ENCODE data around the gene MTSS2. TPM values are rescaled to one million over a fixed set of nuclear protein-coding genes. Genes with fewer than 3 reads are reported as not detected.

MTSS2 gene
- total and polyA plus RNA-seq, 2 donors from 2014 or later: 19.2 to 33.0 TPM

DNA sequence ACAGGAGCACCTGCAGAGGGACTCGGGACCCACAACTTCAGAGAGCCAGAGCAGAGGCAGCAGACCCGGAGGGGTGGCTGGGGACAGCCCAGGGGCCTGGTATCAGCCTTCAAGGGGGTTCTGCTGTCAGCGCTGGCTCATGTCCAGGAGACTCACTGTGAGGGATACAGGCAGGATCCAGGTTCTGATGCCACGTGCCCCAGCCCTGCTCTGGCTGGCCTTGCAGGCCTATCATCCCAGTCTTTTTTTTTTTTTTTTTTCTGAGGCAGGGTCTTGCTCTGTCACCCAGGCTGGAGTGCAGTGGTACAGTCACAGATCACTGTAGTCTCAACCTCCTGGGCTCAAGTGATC lies 9.0 kb upstream of the MTSS2 start:
- FAIRE-seq (no peak), DNase-seq (no peak)
- TF ChIP-seq, protein P1, sequence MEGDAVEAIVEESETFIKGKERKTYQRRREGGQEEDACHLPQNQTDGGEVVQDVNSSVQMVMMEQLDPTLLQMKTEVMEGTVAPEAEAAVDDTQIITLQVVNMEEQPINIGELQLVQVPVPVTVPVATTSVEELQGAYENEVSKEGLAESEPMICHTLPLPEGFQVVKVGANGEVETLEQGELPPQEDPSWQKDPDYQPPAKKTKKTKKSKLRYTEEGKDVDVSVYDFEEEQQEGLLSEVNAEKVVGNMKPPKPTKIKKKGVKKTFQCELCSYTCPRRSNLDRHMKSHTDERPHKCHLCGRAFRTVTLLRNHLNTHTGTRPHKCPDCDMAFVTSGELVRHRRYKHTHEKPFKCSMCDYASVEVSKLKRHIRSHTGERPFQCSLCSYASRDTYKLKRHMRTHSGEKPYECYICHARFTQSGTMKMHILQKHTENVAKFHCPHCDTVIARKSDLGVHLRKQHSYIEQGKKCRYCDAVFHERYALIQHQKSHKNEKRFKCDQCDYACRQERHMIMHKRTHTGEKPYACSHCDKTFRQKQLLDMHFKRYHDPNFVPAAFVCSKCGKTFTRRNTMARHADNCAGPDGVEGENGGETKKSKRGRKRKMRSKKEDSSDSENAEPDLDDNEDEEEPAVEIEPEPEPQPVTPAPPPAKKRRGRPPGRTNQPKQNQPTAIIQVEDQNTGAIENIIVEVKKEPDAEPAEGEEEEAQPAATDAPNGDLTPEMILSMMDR (IDR thresholded peaks at IDR 0.05; ENCODE audit: borderline replicate concordance, extremely low read depth, insufficient read depth): no peak
- no peaks in the 10 kb centered on the region for H3K9me3 ChIP-seq (ENCODE audit: control insufficient read depth in 2 of 3, insufficient read depth in 1 of 3, low read length in 3 of 3)
- H3K27me3 ChIP-seq (ENCODE audit: control insufficient read depth, insufficient read depth, low read length): no peaks in the 10 kb centered on the region
- H3K36me3 ChIP-seq (ENCODE audit: control insufficient read depth in 2 of 3, insufficient read depth in 3 of 3, low read length in 3 of 3): no peaks in the 10 kb centered on the region
- H3K4me3 ChIP-seq (ENCODE audit: low read length in 3 of 3): no peak overlapping the region
- peaks cover 0 to 57% (median 28%) of the 10 kb centered on the region in 3 donors for H3K4me1 ChIP-seq (ENCODE audit: control insufficient read depth in 2 of 3, insufficient read depth in 2 of 3, low read depth in 1 of 3, low read length in 3 of 3)
- intact Hi-C loops (cut with DNase I): no loop called here
- H3K27ac ChIP-seq (ENCODE audit: low read depth in 2 of 2, low read length in 2 of 2): no peak overlapping the region
- H3K9ac ChIP-seq (ENCODE audit: low read length in 3 of 3): no peak overlapping the region

DNA sequence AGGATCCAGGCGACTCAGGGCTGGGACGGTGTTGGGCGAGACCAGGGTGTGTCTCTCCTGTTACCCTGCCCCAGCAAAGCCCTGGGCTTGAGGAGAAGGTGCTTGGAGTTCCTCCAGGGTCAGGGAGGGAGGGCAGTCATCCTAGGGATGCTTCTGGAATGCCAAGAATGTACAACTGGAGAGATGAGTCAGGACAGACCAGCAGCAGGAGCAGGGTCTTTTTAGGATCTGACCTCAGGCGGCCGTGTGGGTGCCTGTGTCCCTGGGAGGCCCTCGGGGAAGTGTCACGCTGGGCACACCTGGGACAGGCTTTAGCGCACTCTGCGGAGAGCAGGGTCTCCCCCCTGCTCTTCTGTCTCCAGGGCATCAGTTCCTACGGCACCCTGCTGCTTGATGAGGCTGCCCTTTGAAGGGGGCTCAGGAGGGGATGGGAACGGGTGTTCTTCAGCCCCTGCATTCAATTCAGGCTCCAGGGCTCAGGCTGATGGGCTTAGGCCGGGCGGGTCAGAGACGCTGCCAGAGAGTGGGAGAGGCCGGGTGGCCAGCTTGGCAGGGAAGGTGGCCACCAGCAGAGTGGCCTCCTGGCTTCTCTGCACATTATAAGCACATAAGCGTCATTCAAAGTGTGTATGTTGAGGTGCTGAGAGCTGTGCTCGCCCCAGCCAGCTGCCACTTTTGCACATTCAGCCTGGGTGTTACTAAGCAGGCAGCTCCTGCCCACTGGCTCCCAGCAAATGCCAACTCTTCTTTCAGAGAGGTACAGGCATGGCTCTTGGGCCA lies 8.4 kb upstream of the MTSS2 start:
- peaks cover 0 to 55% (median 25%) of the 10 kb centered on the region in 3 donors for H3K4me1 ChIP-seq (ENCODE audit: control insufficient read depth in 2 of 3, insufficient read depth in 2 of 3, low read depth in 1 of 3, low read length in 3 of 3)
- no peaks in the 10 kb centered on the region for H3K27me3 ChIP-seq (ENCODE audit: control insufficient read depth, insufficient read depth, low read length)
- no peaks in the 10 kb centered on the region for H3K9me3 ChIP-seq (ENCODE audit: control insufficient read depth in 2 of 3, insufficient read depth in 1 of 3, low read length in 3 of 3)
- FAIRE-seq (no peak), DNase-seq (peak in 1 of 5 donors; percentile 30)
- no peak overlapping the region for H3K27ac ChIP-seq (ENCODE audit: low read depth in 2 of 2, low read length in 2 of 2)
- H3K4me3 ChIP-seq (ENCODE audit: low read length in 3 of 3): no peak overlapping the region
- H3K36me3 ChIP-seq (ENCODE audit: control insufficient read depth in 2 of 3, insufficient read depth in 3 of 3, low read length in 3 of 3): no peaks in the 10 kb centered on the region
- intact Hi-C loops (cut with DNase I): no loop called here
- H3K9ac ChIP-seq (ENCODE audit: low read length in 3 of 3): no peak overlapping the region
- TF ChIP-seq, protein P1 (IDR thresholded peaks at IDR 0.05; ENCODE audit: borderline replicate concordance, extremely low read depth, insufficient read depth): no peak

DNA sequence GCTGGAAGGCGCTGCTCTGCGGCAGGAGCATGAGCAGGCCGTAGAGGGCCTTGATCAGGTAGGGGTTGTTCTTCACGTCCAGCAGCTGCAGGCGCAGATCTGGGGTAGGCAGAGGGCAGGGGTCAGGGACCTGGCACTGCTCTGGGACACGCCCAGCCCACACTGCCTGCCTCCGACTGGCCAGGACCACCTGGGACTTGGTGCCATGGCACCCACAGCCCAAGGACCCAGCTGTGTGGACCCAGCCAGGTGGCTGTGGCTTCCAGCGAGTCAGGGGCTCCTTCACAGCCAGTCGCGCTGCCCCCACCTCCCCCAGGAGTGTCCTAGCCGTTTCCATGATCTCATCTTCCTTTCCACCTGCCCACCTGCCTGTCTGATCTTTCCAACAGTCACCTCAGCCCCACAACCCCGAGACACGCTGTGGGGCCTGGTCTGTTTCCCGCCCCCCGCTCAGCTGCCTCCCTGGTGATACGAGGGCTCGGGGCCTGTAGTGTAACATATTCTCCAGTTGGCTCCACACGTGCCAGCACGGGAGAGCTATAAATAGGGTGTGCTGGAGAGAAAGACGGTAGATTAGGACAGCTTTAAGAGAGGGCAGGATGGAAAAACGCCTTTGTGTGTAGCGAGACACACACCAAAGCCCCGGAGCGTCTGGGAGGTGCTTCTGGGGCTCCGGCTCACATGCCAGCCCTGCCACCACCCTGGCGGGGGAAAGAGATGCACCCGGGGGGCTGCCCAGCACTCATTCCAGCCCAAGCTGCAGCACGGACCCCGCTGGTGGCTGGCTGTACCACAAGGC lies 7.2 kb upstream of the MTSS2 start:
- Histone ChIP-seq H3K9me3 (ENCODE audit: control insufficient read depth in 2 of 3, insufficient read depth in 1 of 3, low read length in 3 of 3) (no peaks in the 10 kb centered on the region), H3K27me3 (ENCODE audit: control insufficient read depth, insufficient read depth, low read length) (no peaks in the 10 kb centered on the region), H3K9ac (ENCODE audit: low read length in 3 of 3) (no peak overlapping the region), H3K4me1 (ENCODE audit: control insufficient read depth in 2 of 3, insufficient read depth in 2 of 3, low read depth in 1 of 3, low read length in 3 of 3) (peaks cover 0 to 62% (median 27%) of the 10 kb centered on the region in 3 donors), H3K36me3 (ENCODE audit: control insufficient read depth in 2 of 3, insufficient read depth in 3 of 3, low read length in 3 of 3) (no peaks in the 10 kb centered on the region), H3K4me3 (ENCODE audit: low read length in 3 of 3) (no peak overlapping the region), H3K27ac (ENCODE audit: low read depth in 2 of 2, low read length in 2 of 2) (peak overlapping the region; percentile 32 to 71)
- no peak for FAIRE-seq
- intact Hi-C loops (cut with DNase I): no loop called here
- no peak for DNase-seq
- TF ChIP-seq, protein P1 (IDR thresholded peaks at IDR 0.05; ENCODE audit: borderline replicate concordance, extremely low read depth, insufficient read depth): no peak

Data from kidney (tissue), 14 donors.